ENCODE results near the gene MEG3. TPM values are rescaled to one million over a fixed set of nuclear protein-coding genes. Genes with fewer than 3 reads are reported as not detected.

The MEG3 gene
- total RNA-seq, 1 donor from 2014 or later: 32.3 TPM

GRCh38 chr14:100824901-100825712, 811 bp upstream of the MEG3 start:
- Mint-ChIP-seq H3K9me3 (ENCODE audit: low read depth) (peaks cover 6% of the 10 kb centered on the region), H3K36me3 (ENCODE audit: insufficient read depth) (peaks cover 11% of the 10 kb centered on the region)

GRCh38 chr14:100826391-100827100, 628 bp downstream of the MEG3 start:
- Mint-ChIP-seq H3K4me3 (ENCODE audit: low read depth) (no peak overlapping the region), H3K9me3 (ENCODE audit: low read depth) (peaks cover 6% of the 10 kb centered on the region), H3K4me1 (ENCODE audit: low read depth) (peaks cover 45% of the 10 kb centered on the region), H3K27me3 (no peaks in the 10 kb centered on the region), H3K36me3 (ENCODE audit: insufficient read depth) (peaks cover 11% of the 10 kb centered on the region), H3K27ac (no peak overlapping the region)
- no peak for DNase-seq (ENCODE audit: low spot score, unreplicated experiment)
- TF ChIP-seq, protein P1, sequence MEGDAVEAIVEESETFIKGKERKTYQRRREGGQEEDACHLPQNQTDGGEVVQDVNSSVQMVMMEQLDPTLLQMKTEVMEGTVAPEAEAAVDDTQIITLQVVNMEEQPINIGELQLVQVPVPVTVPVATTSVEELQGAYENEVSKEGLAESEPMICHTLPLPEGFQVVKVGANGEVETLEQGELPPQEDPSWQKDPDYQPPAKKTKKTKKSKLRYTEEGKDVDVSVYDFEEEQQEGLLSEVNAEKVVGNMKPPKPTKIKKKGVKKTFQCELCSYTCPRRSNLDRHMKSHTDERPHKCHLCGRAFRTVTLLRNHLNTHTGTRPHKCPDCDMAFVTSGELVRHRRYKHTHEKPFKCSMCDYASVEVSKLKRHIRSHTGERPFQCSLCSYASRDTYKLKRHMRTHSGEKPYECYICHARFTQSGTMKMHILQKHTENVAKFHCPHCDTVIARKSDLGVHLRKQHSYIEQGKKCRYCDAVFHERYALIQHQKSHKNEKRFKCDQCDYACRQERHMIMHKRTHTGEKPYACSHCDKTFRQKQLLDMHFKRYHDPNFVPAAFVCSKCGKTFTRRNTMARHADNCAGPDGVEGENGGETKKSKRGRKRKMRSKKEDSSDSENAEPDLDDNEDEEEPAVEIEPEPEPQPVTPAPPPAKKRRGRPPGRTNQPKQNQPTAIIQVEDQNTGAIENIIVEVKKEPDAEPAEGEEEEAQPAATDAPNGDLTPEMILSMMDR (IDR thresholded peaks at IDR 0.05; ENCODE audit: unreplicated experiment): no peak

More at GRCh38 chr14:100824901-100825712, 811 bp upstream of the MEG3 start:
- no peaks in the 10 kb centered on the region for H3K27me3 Mint-ChIP-seq
- TF ChIP-seq, protein P1 (IDR thresholded peaks at IDR 0.05; ENCODE audit: unreplicated experiment): no peak
- peak overlapping the region; percentile 89 for H3K27ac Mint-ChIP-seq
- DNase-seq (ENCODE audit: low spot score, unreplicated experiment): no peak
- H3K4me1 Mint-ChIP-seq (ENCODE audit: low read depth): peaks cover 41% of the 10 kb centered on the region
- no peak overlapping the region for H3K4me3 Mint-ChIP-seq (ENCODE audit: low read depth)

GRCh38 chr14:100827101-100828021, 1.4 kb downstream of the MEG3 start:
- no peak for DNase-seq (ENCODE audit: low spot score, unreplicated experiment)
- Mint-ChIP-seq H3K4me3 (ENCODE audit: low read depth) (no peak overlapping the region), H3K27ac (no peak overlapping the region), H3K27me3 (no peaks in the 10 kb centered on the region), H3K4me1 (ENCODE audit: low read depth) (peaks cover 41% of the 10 kb centered on the region), H3K36me3 (ENCODE audit: insufficient read depth) (peaks cover 11% of the 10 kb centered on the region), H3K9me3 (ENCODE audit: low read depth) (peaks cover 6% of the 10 kb centered on the region)
- TF ChIP-seq, protein P1 (IDR thresholded peaks at IDR 0.05; ENCODE audit: unreplicated experiment): no peak

GRCh38 chr14:100828031-100828769, 2.3 kb downstream of the MEG3 start:
- no peak overlapping the region for H3K4me3 Mint-ChIP-seq (ENCODE audit: low read depth)
- H3K27ac Mint-ChIP-seq: peak overlapping the region; percentile 83
- TF ChIP-seq, protein P1 (IDR thresholded peaks at IDR 0.05; ENCODE audit: unreplicated experiment): no peak
- peaks cover 11% of the 10 kb centered on the region for H3K36me3 Mint-ChIP-seq (ENCODE audit: insufficient read depth)
- H3K9me3 Mint-ChIP-seq (ENCODE audit: low read depth): peaks cover 6% of the 10 kb centered on the region
- H3K4me1 Mint-ChIP-seq (ENCODE audit: low read depth): peaks cover 41% of the 10 kb centered on the region
- no peaks in the 10 kb centered on the region for H3K27me3 Mint-ChIP-seq
- DNase-seq (ENCODE audit: low spot score, unreplicated experiment): no peak

Data from progenitor cell of endocrine pancreas (in vitro differentiated cells).